DOHH2 (cell line): ENCODE results near the gene RNF217.

Experiments
- EZH2phosphoT487 ChIP-seq: fragments of 200-600 bp; sonication (generic); IDR thresholded peaks from 2 replicates; pipeline ENCODE4 v1.6.1; 2017; ENCODE audit warnings: borderline replicate concordance, mild to moderate bottlenecking, antibody characterized with exemption, low read length, moderate library complexity, mixed read lengths
- TF ChIP-seq, protein P1 (sequence below): fragments of 200-600 bp; sonication (generic); IDR thresholded peaks from one replicate; pipeline ENCODE4 v1.5.1; 2014; ENCODE audit warnings: antibody characterized with exemption, mild to moderate bottlenecking, low read depth, low read length; ENCODE audit not compliant: poor library complexity, severe bottlenecking

DNA sequence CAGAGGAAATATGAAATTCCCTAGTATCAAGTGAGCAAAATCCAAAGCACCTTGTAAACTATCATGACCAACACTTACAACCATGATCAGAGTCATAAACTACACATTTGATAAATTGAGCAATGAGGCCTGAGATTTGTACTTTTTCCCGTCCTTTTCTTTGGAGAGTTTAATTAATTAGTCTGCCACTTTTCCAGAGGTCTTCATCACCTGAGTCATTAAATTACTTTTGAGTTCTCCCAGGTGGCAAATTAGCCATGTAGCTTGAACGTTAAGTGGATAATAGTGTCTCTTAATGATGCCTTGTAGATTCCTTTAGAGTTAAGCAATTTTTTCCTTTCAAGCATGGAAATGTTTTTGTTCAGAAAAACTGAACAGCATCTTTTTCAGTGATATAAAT lies 75.6 kb downstream of the RNF217 start:
- TF ChIP-seq, protein P1, sequence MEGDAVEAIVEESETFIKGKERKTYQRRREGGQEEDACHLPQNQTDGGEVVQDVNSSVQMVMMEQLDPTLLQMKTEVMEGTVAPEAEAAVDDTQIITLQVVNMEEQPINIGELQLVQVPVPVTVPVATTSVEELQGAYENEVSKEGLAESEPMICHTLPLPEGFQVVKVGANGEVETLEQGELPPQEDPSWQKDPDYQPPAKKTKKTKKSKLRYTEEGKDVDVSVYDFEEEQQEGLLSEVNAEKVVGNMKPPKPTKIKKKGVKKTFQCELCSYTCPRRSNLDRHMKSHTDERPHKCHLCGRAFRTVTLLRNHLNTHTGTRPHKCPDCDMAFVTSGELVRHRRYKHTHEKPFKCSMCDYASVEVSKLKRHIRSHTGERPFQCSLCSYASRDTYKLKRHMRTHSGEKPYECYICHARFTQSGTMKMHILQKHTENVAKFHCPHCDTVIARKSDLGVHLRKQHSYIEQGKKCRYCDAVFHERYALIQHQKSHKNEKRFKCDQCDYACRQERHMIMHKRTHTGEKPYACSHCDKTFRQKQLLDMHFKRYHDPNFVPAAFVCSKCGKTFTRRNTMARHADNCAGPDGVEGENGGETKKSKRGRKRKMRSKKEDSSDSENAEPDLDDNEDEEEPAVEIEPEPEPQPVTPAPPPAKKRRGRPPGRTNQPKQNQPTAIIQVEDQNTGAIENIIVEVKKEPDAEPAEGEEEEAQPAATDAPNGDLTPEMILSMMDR = no peak
- no peak for TF ChIP-seq EZH2phosphoT487
